ENCODE measurements around the gene EFHD1. TPM values are rescaled to one million over a fixed set of nuclear protein-coding genes. Genes with fewer than 3 reads are reported as not detected.
A peak's percentile ranks its signal among the peaks of the same experiment; 100 is the strongest.

Gene EFHD1
- total and polyA plus RNA-seq, 8 donors = 3.5 to 13.6 (median 5.0) TPM

GRCh38 chr2:232636788-232637420 lies 3.5 kb downstream of the EFHD1 start:
- Histone ChIP-seq H3K27ac (no peak overlapping the region), H3K4me3 (no peak overlapping the region), H3K9me3 (no peaks in the 10 kb centered on the region), H3K36me3 (no peaks in the 10 kb centered on the region), H3K4me1 (peaks cover 0 to 21% of the 10 kb centered on the region in 2 donors), H3K27me3 (peaks cover 23 to 68% of the 10 kb centered on the region in 2 donors)
- TF ChIP-seq, protein P1, sequence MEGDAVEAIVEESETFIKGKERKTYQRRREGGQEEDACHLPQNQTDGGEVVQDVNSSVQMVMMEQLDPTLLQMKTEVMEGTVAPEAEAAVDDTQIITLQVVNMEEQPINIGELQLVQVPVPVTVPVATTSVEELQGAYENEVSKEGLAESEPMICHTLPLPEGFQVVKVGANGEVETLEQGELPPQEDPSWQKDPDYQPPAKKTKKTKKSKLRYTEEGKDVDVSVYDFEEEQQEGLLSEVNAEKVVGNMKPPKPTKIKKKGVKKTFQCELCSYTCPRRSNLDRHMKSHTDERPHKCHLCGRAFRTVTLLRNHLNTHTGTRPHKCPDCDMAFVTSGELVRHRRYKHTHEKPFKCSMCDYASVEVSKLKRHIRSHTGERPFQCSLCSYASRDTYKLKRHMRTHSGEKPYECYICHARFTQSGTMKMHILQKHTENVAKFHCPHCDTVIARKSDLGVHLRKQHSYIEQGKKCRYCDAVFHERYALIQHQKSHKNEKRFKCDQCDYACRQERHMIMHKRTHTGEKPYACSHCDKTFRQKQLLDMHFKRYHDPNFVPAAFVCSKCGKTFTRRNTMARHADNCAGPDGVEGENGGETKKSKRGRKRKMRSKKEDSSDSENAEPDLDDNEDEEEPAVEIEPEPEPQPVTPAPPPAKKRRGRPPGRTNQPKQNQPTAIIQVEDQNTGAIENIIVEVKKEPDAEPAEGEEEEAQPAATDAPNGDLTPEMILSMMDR (IDR thresholded peaks at IDR 0.05) = no peak
- intact Hi-C loops (cut with DNase I) = no loop called here
- no peak for ATAC-seq
- DNase-seq = peak in 1 of 4 donors; percentile 43

DNA sequence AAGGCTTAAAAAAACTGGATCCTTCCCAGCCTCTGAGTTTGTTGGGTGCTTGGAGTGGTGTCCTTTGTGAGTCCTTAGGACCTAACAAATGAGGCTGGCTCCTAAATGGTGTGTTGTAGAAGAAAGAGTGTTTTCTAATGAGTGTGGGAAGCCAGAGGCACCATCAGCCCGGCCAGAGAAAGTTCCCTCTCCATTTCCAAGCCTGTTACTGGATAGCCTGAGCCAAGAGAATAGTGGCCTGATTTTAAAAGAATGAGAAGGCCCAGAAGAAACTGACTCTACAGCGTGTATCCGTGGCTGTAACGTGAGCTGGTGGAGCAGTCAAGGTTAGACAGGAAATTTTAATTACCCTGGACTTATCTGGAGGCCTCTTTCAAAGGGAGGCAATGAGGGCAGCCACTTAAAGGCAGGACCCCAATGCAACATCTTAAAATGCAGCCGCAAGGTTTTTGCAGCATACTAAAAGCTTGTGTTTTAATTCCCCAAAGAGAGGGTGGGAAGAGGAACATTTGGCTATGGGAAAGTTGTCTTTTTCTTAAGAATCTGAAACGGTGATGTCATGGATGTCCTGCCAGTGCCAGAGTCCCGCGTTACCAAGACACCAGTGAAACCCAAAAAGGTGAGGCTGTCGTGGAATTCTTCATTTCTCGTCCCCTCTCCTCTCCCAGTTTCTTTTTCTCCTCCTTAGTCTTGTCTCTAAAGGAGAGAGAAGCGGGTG lies 4.6 kb downstream of the EFHD1 start:
- no peak for ATAC-seq
- intact Hi-C loops (cut with DNase I) = no loop called here

DNA sequence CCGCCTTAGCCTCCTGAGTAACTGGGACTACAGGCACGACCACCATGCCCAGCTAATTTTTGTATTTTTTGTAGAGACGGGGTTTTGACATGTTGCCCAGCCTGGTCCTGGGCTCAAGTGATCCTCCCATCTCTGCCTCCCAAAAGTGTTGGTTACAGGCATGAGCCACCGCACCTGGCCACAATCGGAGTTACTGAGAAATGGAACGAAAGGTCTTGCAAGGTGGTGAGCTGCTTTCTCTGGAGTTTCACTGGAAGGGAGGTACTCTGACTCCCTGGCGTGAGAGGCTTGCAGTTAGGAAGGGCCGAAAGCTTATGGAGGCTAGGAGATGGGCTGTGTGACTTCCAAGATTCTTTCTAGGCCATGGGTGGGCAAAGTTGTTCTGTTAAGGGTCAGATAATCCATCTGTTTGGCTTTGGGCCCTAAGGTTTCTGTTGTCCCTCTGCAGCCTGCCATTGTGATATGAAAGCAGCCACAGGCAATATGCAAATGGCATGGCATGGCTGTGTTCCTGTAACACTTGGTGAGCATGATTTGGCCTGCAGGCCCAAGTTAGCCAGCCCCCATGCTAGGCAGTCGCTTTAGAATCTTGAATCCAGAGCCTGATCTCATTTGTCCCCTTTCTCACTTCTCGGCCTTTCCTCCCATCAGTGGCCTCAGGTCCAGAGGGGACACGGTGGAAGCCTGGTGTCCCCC lies 7.9 kb downstream of the EFHD1 start:
- intact Hi-C loops (cut with DNase I) = no loop called here
- Histone ChIP-seq H3K4me1 (no peaks in the 10 kb centered on the region), H3K4me3 (no peak overlapping the region), H3K36me3 (no peaks in the 10 kb centered on the region), H3K27me3 (peaks cover 0 to 24% of the 10 kb centered on the region in 2 donors), H3K9me3 (no peaks in the 10 kb centered on the region), H3K27ac (no peak overlapping the region)
- DNase-seq = peak in 1 of 4 donors; percentile 17
- TF ChIP-seq, protein P1 (IDR thresholded peaks at IDR 0.05) = no peak
- ATAC-seq = no peak

More for the DNA sequence above, 4.6 kb downstream of the EFHD1 start:
- no peak overlapping the region for H3K4me3 ChIP-seq
- H3K9me3 ChIP-seq = no peaks in the 10 kb centered on the region
- TF ChIP-seq, protein P1 (IDR thresholded peaks at IDR 0.05) = no peak
- H3K27ac ChIP-seq = no peak overlapping the region
- H3K27me3 ChIP-seq = peaks cover 15 to 56% of the 10 kb centered on the region in 2 donors
- H3K36me3 ChIP-seq = no peaks in the 10 kb centered on the region
- H3K4me1 ChIP-seq = peaks cover 0 to 16% of the 10 kb centered on the region in 2 donors
- DNase-seq = peak in 1 of 4 donors; percentile 1

- DNase-seq = no peak
- intact Hi-C loops (cut with DNase I) = no loop called here
Observed at GRCh38 chr2:232643147-232643425, 9.7 kb downstream of the EFHD1 start.

More at GRCh38 chr2:232643147-232643425, 9.7 kb downstream of the EFHD1 start:
- Histone ChIP-seq H3K36me3 (no peaks in the 10 kb centered on the region), H3K9me3 (no peaks in the 10 kb centered on the region), H3K4me3 (no peak overlapping the region), H3K4me1 (no peaks in the 10 kb centered on the region), H3K27ac (no peak overlapping the region), H3K27me3 (peaks cover 0 to 6% of the 10 kb centered on the region in 2 donors)
- no peak for ATAC-seq
- TF ChIP-seq, protein P1 (IDR thresholded peaks at IDR 0.05) = no peak

Measured in left lung (tissue), 10 donors.